Activated T-helper 1 cell treated with Interleukin-2 at 50 U/mL for 16 hours (primary cell): ENCODE results near the gene ADAM19.
"Not testable (repeated sequence)": the region's sequence is repeated elsewhere in the genome, so short reads cannot be mapped to it uniquely, and the experiment has no call there.

ENCODE experiments used
- DNase-seq: peaks from one replicate; pipeline ENCODE4 v3.0.0-alpha.2; 2020; ENCODE audit warnings: low read depth

The ADAM19 gene

DNA sequence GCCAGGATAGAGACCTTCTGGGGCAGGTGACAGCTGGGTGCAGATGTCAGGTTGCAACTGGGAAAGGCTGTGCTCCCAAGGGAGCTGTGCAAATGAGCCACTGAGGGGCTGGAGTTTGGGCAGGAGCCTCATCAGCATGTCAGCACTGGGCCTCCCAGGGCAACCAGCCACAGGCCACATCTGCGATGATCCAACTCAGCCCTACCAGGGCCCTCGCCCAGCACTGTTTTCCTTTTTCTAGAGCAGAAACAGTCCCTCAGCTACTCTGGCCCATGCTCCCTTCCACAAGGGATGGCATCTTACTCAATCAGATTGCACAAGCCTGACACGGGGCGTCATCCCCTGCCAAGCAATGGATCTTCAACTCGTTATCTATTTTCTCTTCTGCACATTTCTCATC lies 90.8 kb downstream of the ADAM19 start:
- DNase-seq, result no peak

DNA sequence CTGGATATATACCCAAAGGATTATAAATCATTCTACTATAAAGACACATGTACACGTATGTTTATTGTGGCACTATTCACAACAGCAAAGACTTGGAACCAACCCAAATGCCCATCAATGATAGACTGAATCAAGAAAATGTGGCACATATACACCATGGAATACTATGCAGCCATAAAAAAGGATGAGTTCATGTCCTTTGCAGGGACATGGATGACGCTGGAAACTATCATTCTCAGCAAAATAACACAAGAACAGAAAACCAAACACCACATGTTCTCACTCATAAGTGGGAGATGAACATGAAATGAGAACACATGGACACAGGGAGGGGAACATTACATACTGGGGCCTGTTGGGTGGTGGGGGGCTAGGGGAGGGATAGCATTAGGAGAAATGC lies 92.9 kb downstream of the ADAM19 start:
- not testable (repeated sequence) for DNase-seq

DNA sequence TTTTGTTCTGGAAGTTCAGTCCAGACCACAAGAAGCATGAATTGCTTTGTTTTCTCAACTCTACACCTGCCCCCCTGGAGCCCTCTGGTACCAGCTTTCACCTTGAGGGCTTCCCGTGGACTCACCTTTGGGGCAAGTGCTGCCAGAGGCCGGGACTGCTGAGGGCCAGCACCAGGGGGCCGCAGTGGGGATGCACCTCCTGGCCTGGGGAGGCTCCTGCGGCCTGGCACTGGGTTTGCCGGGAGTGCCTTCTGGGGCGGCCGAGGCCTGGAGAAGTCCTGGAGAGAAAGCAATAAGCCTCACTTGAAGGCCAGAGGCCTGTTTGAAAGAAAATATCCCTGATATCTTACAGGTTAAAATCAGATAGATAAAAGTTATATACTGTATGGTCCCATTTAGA lies 93.9 kb downstream of the ADAM19 start:
- DNase-seq, result no peak

DNA sequence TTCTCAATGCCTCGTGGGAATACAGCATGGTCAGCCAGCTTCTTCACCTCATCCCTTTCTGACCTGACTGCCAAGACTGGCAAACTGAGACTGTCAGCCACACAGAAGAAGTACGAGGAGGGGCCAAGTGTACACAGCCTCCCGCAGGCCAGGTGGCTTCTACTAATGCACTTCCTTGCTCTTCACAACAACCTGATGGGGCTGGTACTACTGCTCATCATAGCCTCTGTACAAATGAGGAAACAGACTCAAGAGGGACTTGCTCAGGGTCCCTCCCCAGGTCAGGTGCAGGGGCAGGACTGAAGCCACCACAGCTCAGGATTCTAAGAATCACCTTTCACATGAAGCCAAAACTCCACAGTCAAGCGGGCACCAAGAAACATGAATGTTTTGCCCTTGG lies 94.3 kb downstream of the ADAM19 start:
- no peak for DNase-seq

DNA sequence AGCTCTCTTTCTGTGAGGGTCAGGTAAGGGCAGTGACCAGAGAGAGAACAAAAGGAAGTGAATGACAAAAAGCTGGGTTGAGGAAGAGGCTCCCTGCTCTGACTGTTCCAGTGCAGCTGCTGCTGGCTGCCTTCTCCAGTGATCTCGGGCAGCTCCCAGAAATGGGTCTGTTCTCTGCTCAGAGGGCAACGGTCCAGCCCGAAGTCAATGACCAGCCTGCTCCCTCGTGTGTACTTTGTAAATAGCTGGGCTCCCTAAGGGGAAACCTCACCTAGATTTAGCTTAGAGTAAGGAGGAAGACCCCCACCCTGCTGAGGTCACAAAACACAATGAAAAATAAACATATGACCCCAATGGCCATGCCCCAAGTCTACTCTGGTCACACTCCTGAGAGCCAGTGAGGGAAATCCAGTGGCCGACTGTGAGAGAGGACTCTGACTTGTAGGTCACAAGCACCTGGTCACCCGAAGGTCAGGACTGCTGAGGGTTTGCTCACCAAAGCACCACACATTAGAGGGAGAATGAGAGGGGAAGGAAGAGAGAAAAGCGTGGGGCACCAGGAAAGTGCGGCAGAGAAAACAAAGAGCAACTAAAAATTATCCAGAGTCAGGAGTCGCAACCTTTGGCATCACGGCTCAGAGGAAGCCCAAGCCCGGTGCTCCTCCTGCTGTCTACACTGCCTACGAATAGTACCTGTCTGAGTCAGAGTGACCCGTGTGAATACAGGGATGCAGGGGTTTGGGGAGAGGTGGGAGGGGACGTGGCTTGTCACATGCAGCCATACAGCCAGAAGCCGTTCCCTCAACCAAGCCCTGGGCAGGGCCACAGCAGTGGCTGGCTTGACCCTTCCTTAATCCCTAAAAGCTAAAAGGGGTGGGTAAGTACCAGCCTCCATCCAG lies 95.7 kb downstream of the ADAM19 start:
- DNase-seq, result no peak

DNA sequence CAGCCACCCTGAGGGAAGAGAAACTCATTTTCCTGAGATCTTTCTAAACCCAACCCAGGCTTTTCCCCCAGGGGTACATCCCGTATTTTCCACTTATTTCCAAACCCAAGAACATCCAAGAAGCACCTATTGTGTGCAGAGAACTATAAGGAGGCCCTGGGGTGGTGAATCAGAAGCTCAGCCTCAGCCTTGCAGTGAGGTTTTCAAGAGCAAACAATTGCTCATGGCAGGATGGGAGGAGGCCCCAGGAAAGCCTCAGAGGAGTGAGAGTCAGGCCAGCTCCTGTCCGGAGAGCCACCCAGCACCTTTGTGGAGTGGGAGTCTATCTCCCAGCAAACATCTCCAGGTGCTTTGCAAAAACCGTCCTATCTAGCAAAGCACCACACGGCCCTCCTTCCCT lies 96.4 kb downstream of the ADAM19 start:
- no peak for DNase-seq

DNA sequence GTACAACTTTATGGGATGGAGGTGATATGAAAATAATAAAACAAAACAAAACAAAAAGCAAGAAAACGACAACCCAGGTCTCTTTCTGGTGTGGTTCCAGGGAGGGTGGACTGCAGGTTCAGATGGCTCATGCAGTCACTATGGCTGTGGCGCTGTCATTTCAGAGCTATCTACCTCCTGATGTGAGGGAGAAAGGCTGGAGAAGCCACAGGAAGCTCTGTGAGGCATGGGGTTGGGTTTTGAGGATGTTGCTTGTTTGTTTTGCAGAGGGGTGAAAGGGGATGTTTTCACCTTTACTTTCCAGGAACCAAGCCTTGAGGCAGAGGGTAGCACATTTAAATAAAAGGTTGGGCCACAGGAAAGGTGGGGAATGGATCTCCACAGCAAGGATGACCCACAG lies 96.8 kb downstream of the ADAM19 start:
- no peak for DNase-seq

DNA sequence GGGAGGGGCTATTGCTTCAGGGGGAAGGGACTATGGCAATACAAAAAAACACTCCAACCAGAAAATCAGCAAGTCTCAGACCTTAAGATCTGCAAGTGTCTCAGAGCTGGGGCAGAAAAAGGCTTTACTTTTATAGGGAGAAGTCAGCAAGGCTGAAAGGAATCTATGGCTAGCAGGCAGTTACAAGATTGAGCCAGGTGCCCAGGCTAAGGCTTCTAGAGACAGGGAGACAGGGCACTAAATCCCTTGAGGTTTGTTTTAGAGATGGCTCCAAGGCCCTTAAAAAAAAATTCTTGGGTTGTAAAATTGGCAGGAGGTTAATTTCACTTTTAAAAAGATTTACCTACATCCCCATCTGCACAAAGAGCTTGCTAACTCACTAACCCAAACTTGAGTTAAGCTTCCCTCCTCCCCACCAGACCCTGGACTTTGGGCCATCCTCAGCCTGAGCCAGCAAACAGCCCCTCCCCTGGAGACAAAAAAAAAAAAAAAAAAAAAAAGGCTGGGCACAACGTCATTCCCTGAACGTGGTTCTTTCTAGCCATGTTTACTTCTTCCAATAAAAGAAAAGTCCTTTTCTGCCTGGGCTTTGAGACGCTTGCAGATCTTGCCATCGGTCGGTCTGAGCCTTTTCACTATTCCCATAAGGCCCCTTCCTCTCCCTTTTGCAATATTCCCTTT lies 97.6 kb downstream of the ADAM19 start:
- DNase-seq, result no peak

DNA sequence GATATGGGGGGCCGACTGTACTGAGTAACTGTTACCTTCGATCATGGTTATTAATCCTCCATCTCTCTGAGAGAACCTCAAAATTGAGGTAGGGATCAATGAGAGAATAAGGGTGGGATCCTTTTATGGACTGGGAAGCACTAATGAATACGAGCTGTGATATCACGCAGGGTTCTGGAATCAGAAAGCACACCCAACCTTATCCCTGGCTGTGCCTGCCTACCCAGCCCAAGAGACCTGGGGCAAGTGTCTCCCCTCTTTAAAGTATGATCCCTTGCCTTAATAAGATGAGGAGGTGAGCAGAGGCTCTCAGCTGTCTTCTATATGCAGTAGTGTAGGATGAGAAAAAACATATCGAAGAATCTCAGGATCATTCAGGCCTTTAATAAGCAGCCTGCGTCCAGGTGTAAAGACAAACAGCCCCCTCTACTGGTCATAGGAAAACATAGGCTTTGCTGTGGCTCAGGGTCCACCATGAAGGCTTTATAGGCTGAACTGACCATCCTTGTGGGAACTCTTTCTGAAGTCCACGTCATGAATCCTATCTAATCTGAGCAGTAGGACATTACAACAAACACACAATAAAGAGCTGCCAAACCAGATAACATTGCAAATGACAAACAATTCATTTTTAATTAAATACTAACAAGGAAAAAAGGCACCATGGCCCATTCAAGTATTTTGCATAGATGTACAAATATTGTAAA lies 98.7 kb downstream of the ADAM19 start:
- no peak for DNase-seq

DNA sequence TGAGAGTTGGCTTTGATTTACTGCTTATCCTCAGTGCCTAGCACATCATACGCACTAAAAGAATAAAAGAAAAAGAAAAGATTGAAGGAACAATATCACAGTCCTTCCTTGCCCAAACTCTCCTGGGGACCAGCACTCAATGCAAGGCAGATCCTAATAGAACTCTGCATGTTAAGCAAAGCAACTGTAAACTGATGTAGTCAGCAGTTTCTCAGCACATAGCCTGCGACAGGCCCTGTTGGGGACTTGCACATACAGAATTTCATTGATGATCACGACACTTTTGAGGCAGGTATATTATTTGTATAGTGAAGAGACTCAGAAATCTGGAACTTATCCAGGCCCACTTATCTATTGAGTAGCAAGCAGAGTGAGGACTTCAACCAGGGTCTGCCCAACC lies 100.1 kb downstream of the ADAM19 start:
- no peak for DNase-seq

DNA sequence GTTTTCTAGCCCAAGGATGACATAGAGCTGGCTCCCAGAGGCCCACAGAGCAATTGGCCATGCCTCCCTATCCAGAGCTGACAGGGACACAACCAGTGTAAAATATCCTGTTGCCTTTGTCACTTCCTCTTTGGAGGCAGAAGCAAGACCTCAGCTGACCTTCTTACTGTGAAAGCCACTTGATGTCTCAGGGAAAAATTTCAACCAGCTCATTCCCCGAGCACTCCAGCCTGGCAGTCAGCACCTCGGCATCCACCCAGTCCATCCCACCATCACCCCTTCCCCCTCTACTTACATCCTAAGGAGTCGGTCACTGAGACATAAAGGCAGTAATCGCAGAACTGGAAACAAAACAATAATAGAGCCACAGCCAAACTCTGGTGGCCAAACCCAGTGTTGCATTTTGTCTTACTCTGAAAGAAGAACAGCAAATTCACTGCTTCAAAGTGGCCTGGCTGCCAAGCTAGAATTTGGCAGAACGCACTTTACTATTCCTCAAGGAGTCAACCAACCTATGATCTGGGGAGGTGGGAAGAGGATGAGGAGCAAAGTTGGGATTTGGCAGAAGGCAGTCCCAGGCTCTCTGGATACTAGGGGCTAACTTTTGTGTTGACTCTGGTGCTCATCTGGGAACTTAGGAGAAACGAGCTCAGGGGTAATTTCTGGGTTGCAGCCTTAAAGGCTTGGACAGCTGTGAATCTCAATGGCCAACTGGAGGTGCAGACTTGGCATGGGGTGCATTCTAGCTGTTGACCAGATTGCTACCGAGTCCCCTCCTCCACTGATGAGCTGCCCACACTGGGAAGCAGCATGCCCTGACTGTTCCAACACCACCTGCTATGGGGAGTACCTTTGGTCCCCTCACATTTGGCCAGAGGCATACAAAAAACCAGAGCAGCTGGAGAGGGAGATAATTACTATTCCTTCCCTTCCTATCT lies 101.9 kb downstream of the ADAM19 start:
- DNase-seq, result no peak

DNA sequence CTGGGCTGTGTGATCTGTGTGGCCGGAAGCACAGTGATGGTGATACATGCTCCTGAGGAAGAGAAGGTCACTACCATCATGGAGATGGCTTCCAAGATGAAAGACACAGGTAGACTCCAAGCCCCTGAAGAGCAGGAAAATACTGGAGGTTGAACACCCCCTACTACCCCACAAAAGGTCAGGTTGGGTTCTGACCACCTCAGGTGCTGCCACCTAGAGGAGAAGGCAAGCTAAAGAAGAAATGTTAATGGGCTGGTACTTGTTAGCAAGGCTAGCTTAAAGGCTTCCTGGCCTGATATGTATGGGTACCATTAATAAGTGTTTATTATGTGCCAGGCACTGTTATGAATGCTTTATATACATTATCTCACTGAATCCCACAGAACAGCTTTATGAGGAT lies 103.9 kb downstream of the ADAM19 start:
- DNase-seq, result no peak

DNA sequence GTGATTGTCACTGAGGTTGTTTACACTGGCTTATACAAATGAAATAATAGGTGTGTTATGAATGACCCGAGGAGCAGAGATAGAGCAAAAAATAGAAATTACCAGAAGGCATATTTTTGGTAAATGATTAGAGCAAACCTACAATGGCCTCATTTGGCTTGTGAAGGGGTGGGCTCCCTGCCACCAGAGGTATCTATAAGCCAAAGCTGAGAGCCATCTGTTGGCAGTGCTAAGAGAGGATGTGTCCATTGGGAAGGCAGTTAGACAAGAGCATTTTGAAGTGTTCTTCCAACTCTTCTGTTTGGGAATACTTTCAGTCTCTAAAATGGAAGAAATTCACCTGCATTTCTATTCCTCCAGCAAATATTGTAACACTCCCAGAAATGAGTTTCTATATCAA lies 104.9 kb downstream of the ADAM19 start:
- DNase-seq, result no peak

DNA sequence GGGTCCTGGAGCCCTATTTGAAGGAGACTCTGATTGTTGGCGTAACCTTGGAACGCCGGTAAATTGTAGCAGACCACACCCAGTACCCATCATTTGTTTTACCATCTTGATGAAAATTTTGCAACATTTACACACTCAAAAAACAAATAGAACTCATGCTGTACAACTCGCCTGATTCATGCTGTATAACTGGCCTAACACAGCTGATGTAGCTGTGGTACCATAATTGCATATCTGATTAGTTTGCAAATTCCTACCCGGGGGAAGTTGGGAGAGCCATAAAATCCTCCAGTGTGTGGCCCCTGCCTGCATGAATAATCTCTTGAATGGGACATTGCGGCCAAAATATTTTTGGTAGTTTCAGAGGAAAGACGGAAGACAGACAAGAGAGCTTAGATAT lies 105.9 kb downstream of the ADAM19 start:
- no peak for DNase-seq

DNA sequence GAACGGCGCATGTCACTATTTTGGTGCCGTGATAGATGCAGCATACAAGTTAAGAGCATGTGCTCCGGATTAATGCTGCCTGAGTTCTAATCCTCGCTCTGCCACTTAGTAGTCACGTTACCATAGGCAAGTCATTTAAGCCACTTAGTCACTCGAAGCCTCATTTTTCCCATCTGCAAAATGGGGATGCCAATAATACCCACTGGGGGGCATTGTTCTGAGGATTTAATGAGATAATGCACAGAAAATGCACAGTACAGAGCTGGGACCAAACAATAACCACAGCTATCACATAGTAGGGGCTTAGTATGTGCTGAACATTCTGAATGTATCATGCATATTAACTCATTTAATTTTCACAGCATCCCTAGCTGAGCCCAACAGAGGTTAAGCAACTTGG lies 106.5 kb downstream of the ADAM19 start:
- no peak for DNase-seq

DNA sequence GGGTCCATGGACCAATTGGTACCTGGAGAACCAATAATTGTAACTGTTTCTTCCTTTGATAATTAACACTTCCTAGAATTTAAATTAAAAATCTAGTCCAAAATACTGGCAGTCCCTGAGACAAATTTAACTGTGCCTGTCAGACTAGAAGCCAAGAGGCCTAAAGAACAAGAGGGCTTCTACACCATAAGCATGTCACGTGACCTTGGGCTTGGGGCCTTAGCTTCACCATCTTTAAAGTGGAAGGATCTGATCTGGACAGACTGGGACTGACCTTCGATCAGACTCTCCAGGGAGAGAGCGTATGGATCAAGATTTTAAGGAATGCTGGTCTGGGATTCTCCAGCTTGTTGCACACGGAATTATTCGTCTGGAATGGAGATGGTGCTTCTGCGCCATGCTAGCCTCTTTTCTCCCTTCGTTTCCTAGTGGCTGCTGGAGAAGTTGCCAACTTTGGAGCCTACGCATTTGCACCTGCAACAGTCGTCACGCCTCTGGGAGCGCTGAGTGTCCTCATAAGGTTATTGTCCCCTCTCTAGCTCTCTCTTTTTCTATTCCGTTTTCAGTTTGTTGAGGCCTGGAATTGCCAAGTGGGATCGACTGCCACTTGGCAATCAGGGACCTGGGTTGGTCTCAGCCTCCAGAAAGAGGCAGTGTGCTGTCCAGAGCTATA lies 107.1 kb downstream of the ADAM19 start:
- no peak for DNase-seq

DNA sequence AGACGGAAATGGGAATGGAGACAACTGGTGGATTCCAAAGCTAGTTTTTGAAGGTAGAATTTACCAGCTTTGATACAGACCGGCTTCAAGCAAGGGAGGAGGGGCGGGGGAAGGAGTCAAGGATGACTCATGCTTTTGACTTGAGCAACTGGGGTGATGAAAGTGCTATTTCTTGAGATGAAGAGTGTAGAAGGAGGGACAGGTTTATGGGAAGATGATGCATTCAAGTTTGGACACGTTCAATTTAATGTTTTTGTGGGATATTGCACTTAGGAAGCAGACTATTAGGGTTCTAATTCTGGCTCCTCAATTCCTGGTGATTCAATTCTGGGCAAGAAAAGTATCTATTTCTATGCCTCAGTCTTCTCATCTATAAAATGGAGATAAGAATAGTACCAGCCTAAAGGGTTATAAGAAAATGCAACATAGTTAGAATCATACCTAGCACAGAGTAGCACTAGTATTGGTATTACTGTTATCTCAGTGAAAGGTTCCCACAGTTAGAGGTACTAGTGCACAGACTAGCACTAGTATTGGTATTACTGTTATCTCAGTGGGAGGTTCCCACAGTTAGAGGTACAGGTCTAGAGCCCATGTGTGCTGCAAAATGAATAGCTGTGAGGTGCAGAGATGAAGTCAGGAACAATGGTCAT lies 110.9 kb downstream of the ADAM19 start:
- no peak for DNase-seq

DNA sequence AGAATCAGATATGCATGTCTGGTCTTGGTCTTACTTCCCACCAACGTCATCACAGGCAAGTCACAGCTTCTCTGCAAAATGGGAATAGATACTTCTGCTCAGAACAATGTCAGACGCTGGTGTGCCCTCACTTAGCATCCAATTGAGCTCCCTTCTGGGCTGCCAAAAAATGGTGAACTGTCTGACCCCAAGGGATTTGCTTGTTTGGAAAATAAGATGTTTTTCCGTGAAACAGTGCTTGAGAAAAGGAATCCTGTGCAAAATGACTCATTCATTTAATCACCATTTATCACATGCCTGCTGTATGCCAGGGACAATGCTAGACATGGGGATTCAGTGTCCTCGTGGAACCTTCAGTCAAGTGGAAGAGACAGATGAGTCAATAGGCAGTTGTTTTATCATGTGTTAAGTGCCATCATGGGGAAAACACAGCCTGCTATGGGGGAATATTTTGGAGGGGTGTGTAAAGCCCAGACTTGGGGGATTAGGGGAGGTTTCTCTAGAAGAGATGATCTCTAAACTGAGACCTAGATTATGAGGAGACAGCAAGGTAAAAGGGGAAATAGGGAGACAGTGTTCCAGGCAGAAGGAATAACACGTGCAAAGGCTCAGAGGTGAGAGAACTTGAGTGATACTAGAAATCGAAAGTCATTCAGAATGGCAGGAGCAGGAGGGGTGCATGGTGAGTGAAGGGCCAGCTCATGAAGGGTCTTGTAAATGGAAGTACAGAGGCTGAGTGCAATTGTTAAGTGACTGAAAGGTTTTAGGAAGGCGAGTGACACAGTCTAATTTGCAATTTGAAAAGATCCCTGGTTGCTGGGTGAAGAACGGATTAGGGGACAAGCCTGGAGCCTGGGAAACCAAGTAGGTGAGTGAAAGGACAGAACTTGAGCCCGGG lies 111.7 kb downstream of the ADAM19 start:
- no peak for DNase-seq

DNA sequence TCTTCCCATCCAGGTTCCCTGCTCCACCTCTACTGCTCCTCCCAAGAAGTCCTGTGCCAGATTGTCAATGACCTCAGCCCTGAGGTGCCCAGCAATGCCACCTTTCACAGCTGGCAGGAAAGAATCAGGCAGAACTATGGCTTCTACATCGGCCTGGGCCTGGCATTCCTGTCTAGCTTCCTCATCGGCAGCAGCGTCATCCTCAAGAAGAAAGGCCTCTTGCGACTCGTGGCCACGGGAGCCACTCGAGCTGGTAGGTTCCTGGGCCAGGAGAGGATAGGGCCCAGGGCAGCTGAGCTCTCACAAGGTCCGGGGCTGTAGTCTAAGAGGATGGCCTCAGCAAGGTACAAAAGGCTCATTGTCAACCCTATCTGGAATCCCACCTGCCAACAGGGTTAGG lies 112.5 kb downstream of the ADAM19 start:
- DNase-seq, result no peak
